ENCODE measurements around the gene CYP1A2.

Gene CYP1A2

DNA sequence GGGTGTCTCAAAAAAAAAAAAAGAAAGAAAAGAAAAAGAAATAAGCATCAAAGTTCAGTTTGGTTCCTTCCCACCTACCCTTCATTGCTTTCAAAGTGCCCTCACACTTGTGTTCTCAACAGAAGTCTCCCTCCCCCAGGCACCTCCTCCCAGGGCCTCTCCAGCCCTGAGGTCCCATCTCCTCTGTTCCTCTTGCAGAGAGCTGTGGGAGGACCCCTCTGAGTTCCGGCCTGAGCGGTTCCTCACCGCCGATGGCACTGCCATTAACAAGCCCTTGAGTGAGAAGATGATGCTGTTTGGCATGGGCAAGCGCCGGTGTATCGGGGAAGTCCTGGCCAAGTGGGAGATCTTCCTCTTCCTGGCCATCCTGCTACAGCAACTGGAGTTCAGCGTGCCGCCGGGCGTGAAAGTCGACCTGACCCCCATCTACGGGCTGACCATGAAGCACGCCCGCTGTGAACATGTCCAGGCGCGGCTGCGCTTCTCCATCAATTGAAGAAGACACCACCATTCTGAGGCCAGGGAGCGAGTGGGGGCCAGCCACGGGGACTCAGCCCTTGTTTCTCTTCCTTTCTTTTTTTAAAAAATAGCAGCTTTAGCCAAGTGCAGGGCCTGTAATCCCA lies 6.1 kb downstream of the CYP1A2 start:
- H2BK120ac ChIP-seq (ENCODE audit: low read depth, low read length) = no peak overlapping the region
- no peak overlapping the region for H3K23ac ChIP-seq (ENCODE audit: low read length)
- no peak for DNase-seq
- no CpG with 5 or more reads among the region's 20 CpGs for WGBS (ENCODE audit: extremely low coverage, insufficient coverage, low lambda C conversion rate)
- no peak overlapping the region for H3K4me2 ChIP-seq (ENCODE audit: low read length)
- no peak overlapping the region for H4K5ac ChIP-seq (ENCODE audit: low read length)
- H3K4me1 ChIP-seq (ENCODE audit: control insufficient read depth, low read depth, low read length) = no peaks in the 10 kb centered on the region
- no peaks in the 10 kb centered on the region for H3K79me1 ChIP-seq (ENCODE audit: low read length)
- no peak overlapping the region for H2BK5ac ChIP-seq (ENCODE audit: low read length)
- H3K4me3 ChIP-seq (ENCODE audit: low read length) = no peak overlapping the region
- H3K18ac ChIP-seq (ENCODE audit: low read length) = no peak overlapping the region
- H3K27ac ChIP-seq (ENCODE audit: low read depth, low read length) = no peak overlapping the region
- H2AK5ac ChIP-seq (ENCODE audit: low read length) = no peak overlapping the region
- H4K8ac ChIP-seq (ENCODE audit: low read depth, low read length) = no peak overlapping the region
- no peaks in the 10 kb centered on the region for H3K79me2 ChIP-seq (ENCODE audit: control insufficient read depth, insufficient read depth, low read length)
- H3K56ac ChIP-seq (ENCODE audit: low read length) = no peak overlapping the region
- H3K27me3 ChIP-seq (ENCODE audit: insufficient read depth, low read length, poor library complexity) = no peaks in the 10 kb centered on the region
- H2BK15ac ChIP-seq (replicated peaks; ENCODE audit: low read depth) = no peak overlapping the region
- no peak overlapping the region for H3K4ac ChIP-seq (ENCODE audit: low read depth, low read length)
- no peaks in the 10 kb centered on the region for H3K36me3 ChIP-seq (ENCODE audit: control insufficient read depth, insufficient read depth, low read length)
- no peak overlapping the region for H3K9ac ChIP-seq (ENCODE audit: low read length)

DNA sequence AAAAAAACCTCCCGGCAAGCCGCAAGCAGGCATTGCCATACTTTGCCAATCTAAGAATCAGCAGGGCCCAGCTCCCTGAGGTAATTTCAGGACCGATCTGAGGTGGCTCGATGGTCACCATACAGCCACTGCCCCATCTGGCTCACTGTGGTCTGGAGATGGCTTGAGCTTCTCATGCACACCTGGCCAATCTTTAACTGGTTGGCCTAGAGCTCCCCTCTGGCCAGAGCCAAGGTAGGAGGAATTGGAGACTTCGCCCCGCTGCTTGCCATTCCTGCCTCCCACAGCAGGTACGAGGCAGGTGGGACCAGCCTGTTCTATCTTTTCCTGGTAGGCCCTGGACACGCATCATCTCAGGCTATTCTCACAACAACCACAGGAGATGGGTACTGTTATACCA lies 10.1 kb downstream of the CYP1A2 start:
- no peak overlapping the region for H4K5ac ChIP-seq (ENCODE audit: low read length)
- DNase-seq = no peak

DNA sequence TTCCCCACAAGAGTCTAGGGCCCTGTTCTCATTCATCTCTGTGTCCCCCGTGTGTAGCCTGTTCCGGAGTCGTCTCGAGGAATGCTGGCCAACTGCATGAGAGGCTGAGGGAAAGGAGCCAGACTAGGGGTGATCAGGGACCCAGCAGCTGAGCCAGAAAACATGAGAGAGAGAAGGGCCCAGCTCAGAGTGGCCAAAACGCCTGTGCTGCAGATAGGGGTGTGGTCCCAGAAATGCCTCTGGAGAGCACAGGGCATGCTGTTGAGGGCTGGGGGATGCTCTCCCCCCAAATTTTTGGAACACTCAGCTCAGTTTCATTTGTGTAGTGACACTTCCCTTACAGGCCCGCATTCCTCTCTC lies 14.1 kb downstream of the CYP1A2 start:
- Histone ChIP-seq H4K5ac (ENCODE audit: low read length) (no peak overlapping the region), H3K79me1 (ENCODE audit: low read length) (no peaks in the 10 kb centered on the region), H3K56ac (ENCODE audit: low read length) (no peak overlapping the region), H3K4me1 (ENCODE audit: control insufficient read depth, low read depth, low read length) (no peaks in the 10 kb centered on the region), H3K4me2 (ENCODE audit: low read length) (no peak overlapping the region), H3K79me2 (ENCODE audit: control insufficient read depth, insufficient read depth, low read length) (no peaks in the 10 kb centered on the region), H2AK5ac (ENCODE audit: low read length) (no peak overlapping the region), H3K18ac (ENCODE audit: low read length) (no peak overlapping the region), H2BK5ac (ENCODE audit: low read length) (no peak overlapping the region), H3K23ac (ENCODE audit: low read length) (no peak overlapping the region), H4K8ac (ENCODE audit: low read depth, low read length) (no peak overlapping the region), H3K27ac (ENCODE audit: low read depth, low read length) (no peak overlapping the region), H3K4me3 (ENCODE audit: low read length) (no peak overlapping the region), H3K36me3 (ENCODE audit: control insufficient read depth, insufficient read depth, low read length) (no peaks in the 10 kb centered on the region), H3K27me3 (ENCODE audit: insufficient read depth, low read length, poor library complexity) (no peaks in the 10 kb centered on the region), H2BK120ac (ENCODE audit: low read depth, low read length) (no peak overlapping the region), H2BK15ac (replicated peaks; ENCODE audit: low read depth) (no peak overlapping the region), H3K4ac (ENCODE audit: low read depth, low read length) (no peak overlapping the region), H3K9ac (ENCODE audit: low read length) (no peak overlapping the region)
- WGBS (ENCODE audit: extremely low coverage, insufficient coverage, low lambda C conversion rate) = no CpG with 5 or more reads among the region's 6 CpGs
- no peak for DNase-seq

More for the DNA sequence above, 10.1 kb downstream of the CYP1A2 start:
- Histone ChIP-seq H2BK120ac (ENCODE audit: low read depth, low read length) (no peak overlapping the region), H3K36me3 (ENCODE audit: control insufficient read depth, insufficient read depth, low read length) (no peaks in the 10 kb centered on the region), H3K4me2 (ENCODE audit: low read length) (no peak overlapping the region), H3K79me2 (ENCODE audit: control insufficient read depth, insufficient read depth, low read length) (no peaks in the 10 kb centered on the region), H3K56ac (ENCODE audit: low read length) (no peak overlapping the region), H3K79me1 (ENCODE audit: low read length) (no peaks in the 10 kb centered on the region), H2AK5ac (ENCODE audit: low read length) (no peak overlapping the region), H2BK15ac (replicated peaks; ENCODE audit: low read depth) (no peak overlapping the region), H2BK5ac (ENCODE audit: low read length) (no peak overlapping the region), H3K4me3 (ENCODE audit: low read length) (no peak overlapping the region), H3K27ac (ENCODE audit: low read depth, low read length) (no peak overlapping the region), H3K27me3 (ENCODE audit: insufficient read depth, low read length, poor library complexity) (no peaks in the 10 kb centered on the region), H3K4ac (ENCODE audit: low read depth, low read length) (no peak overlapping the region), H3K9ac (ENCODE audit: low read length) (no peak overlapping the region), H3K18ac (ENCODE audit: low read length) (no peak overlapping the region), H3K23ac (ENCODE audit: low read length) (no peak overlapping the region), H4K8ac (ENCODE audit: low read depth, low read length) (no peak overlapping the region), H3K4me1 (ENCODE audit: control insufficient read depth, low read depth, low read length) (no peaks in the 10 kb centered on the region)
- WGBS (ENCODE audit: extremely low coverage, insufficient coverage, low lambda C conversion rate) = no CpG with 5 or more reads among the region's 8 CpGs

DNA sequence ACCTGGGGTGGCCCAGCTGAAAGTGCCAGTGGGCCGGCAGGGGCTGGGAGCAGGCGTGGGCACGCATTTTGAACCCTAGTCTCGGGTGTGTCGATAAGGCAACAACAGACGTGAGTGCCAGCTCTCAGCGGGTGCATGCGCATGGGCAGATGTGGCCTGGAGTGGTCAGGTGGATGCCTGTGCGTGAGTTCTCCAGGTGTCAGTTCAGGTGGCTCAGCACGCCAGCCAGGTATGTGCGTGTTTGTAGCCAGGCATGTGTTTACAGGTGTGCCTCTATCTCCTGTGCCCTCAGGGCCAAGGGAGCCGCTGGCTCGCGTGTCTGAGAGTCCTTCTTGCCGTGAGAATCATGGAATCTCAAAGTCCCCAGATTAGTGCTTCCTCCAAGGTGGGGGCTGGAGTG lies 14.8 kb downstream of the CYP1A2 start:
- no peak for DNase-seq
- H3K56ac ChIP-seq (ENCODE audit: low read length) = no peak overlapping the region
- H3K4me1 ChIP-seq (ENCODE audit: control insufficient read depth, low read depth, low read length) = no peaks in the 10 kb centered on the region
- no peak overlapping the region for H3K4ac ChIP-seq (ENCODE audit: low read depth, low read length)
- no peaks in the 10 kb centered on the region for H3K36me3 ChIP-seq (ENCODE audit: control insufficient read depth, insufficient read depth, low read length)
- no peak overlapping the region for H2BK5ac ChIP-seq (ENCODE audit: low read length)
- no peak overlapping the region for H2AK5ac ChIP-seq (ENCODE audit: low read length)
- no peak overlapping the region for H2BK15ac ChIP-seq (replicated peaks; ENCODE audit: low read depth)
- no peak overlapping the region for H4K5ac ChIP-seq (ENCODE audit: low read length)
- H3K79me2 ChIP-seq (ENCODE audit: control insufficient read depth, insufficient read depth, low read length) = no peaks in the 10 kb centered on the region
- no peak overlapping the region for H3K23ac ChIP-seq (ENCODE audit: low read length)
- no peak overlapping the region for H3K27ac ChIP-seq (ENCODE audit: low read depth, low read length)
- no CpG with 5 or more reads among the region's 15 CpGs for WGBS (ENCODE audit: extremely low coverage, insufficient coverage, low lambda C conversion rate)
- no peak overlapping the region for H3K4me3 ChIP-seq (ENCODE audit: low read length)
- H4K8ac ChIP-seq (ENCODE audit: low read depth, low read length) = no peak overlapping the region
- no peak overlapping the region for H3K9ac ChIP-seq (ENCODE audit: low read length)
- H3K18ac ChIP-seq (ENCODE audit: low read length) = no peak overlapping the region
- H3K4me2 ChIP-seq (ENCODE audit: low read length) = no peak overlapping the region
- no peaks in the 10 kb centered on the region for H3K79me1 ChIP-seq (ENCODE audit: low read length)
- H2BK120ac ChIP-seq (ENCODE audit: low read depth, low read length) = no peak overlapping the region
- no peaks in the 10 kb centered on the region for H3K27me3 ChIP-seq (ENCODE audit: insufficient read depth, low read length, poor library complexity)

DNA sequence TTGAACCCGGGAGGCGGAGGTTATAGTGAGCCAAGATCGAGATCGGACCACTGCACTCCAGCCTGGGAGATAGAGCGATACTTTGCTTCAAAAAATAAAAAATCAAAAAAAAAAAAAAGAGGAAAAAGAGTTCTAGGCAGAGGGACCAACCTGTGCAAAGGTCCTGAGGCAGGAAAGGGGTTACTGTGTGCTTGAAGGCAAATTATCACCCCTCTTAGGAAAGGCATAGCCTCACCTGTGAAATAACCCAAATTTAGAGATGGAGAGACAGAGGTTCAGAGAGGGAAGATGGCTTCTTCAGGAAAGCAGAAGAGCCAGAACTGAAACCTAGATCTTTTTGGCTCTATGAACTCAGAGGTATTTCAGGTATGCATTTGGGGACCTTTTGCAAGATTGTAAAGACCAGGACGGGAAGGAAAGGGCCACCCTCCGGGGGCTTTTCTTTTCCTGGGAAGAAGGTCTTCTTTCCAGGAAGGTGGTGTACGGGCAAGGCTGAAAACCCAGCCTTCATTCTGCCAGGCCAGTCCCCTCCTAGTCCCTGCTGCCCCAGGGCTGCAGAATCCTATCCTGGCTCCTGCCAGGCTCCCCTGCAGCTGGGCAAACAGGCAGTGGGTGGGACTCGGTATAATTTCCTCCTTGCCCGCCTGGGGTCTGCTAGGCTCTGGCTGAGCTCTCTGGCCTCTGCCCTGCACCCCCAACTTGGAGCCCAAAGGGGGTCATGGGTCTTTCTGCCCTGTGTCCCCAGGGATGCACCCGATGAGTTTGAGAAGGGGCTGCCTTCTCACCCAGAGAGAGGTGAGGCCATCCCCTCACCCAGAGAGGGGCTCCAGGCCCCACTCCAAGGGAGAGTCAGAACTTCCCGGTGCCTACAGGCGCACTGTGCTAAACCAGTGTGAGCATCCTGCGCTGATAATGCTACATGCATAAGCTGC lies 18.8 kb downstream of the CYP1A2 start:
- DNase-seq = no peak
- Histone ChIP-seq H3K56ac (ENCODE audit: low read length) (no peak overlapping the region), H3K4me2 (ENCODE audit: low read length) (no peak overlapping the region), H3K4me1 (ENCODE audit: control insufficient read depth, low read depth, low read length) (no peaks in the 10 kb centered on the region), H3K27ac (ENCODE audit: low read depth, low read length) (no peak overlapping the region), H2BK15ac (replicated peaks; ENCODE audit: low read depth) (no peak overlapping the region), H4K5ac (ENCODE audit: low read length) (no peak overlapping the region), H2AK5ac (ENCODE audit: low read length) (no peak overlapping the region), H3K23ac (ENCODE audit: low read length) (no peak overlapping the region), H3K4ac (ENCODE audit: low read depth, low read length) (no peak overlapping the region), H3K36me3 (ENCODE audit: control insufficient read depth, insufficient read depth, low read length) (no peaks in the 10 kb centered on the region), H3K79me1 (ENCODE audit: low read length) (no peaks in the 10 kb centered on the region), H3K4me3 (ENCODE audit: low read length) (no peak overlapping the region), H3K9ac (ENCODE audit: low read length) (no peak overlapping the region), H3K79me2 (ENCODE audit: control insufficient read depth, insufficient read depth, low read length) (no peaks in the 10 kb centered on the region), H2BK120ac (ENCODE audit: low read depth, low read length) (no peak overlapping the region), H2BK5ac (ENCODE audit: low read length) (no peak overlapping the region), H3K18ac (ENCODE audit: low read length) (no peak overlapping the region), H3K27me3 (ENCODE audit: insufficient read depth, low read length, poor library complexity) (no peaks in the 10 kb centered on the region), H4K8ac (ENCODE audit: low read depth, low read length) (no peak overlapping the region)
- WGBS (ENCODE audit: extremely low coverage, insufficient coverage, low lambda C conversion rate) = no CpG with 5 or more reads among the region's 14 CpGs
